ENCODE results near the gene CALHM6.

- TF ChIP-seq CTCF (IDR thresholded peaks at IDR 0.05) (no peak), POLR2A (IDR thresholded peaks at IDR 0.05) (no peak)
Measured at GRCh38 chr6:116492331-116493067, 31.3 kb downstream of the CALHM6 start.
